ENCODE data around the gene RYR1. TPM values are rescaled to one million over a fixed set of nuclear protein-coding genes. Genes with fewer than 3 reads are reported as not detected.
"Not testable (repeated sequence)": the region's sequence is repeated elsewhere in the genome, so short reads cannot be mapped to it uniquely, and the experiment has no call there.

RYR1 gene
- total RNA-seq, 2 donors from 2014 or later: 2.9 to 5.0 TPM

- DNase-seq (ENCODE audit: low spot score in 2 of 2) (no peak), ATAC-seq (no peak)
- Mint-ChIP-seq H3K9me3 (no peaks in the 10 kb centered on the region), H3K27ac (no peak overlapping the region), H3K36me3 (no peaks in the 10 kb centered on the region)
Measured at GRCh38 chr19:38458991-38459390, 25.5 kb downstream of the RYR1 start.

GRCh38 chr19:38463365-38463764 is 29.9 kb downstream of the RYR1 start:
- no peaks in the 10 kb centered on the region for H3K9me3 Mint-ChIP-seq
- H3K36me3 Mint-ChIP-seq: no peaks in the 10 kb centered on the region
- ATAC-seq (no peak), DNase-seq (ENCODE audit: low spot score in 2 of 2) (no peak)
- no peak overlapping the region for H3K27ac Mint-ChIP-seq

- Mint-ChIP-seq H3K27ac (no peak overlapping the region), H3K36me3 (no peaks in the 10 kb centered on the region), H3K9me3 (no peaks in the 10 kb centered on the region)
- ATAC-seq (no peak), DNase-seq (ENCODE audit: low spot score in 2 of 2) (no peak)
Measured at GRCh38 chr19:38464421-38465082, 31.1 kb downstream of the RYR1 start.

GRCh38 chr19:38466050-38466449 is 32.6 kb downstream of the RYR1 start:
- DNase-seq (ENCODE audit: low spot score in 2 of 2) (no peak), ATAC-seq (no peak)
- no peak overlapping the region for H3K27ac Mint-ChIP-seq
- no peaks in the 10 kb centered on the region for H3K9me3 Mint-ChIP-seq
- H3K36me3 Mint-ChIP-seq: no peaks in the 10 kb centered on the region

- Mint-ChIP-seq H3K36me3 (no peaks in the 10 kb centered on the region), H3K27ac (no peak overlapping the region), H3K9me3 (no peaks in the 10 kb centered on the region)
- ATAC-seq: no peak
- DNase-seq (ENCODE audit: low spot score in 2 of 2): no peak
Measured at GRCh38 chr19:38467541-38468525, 34.3 kb downstream of the RYR1 start.

- ATAC-seq: no peak
- no peaks in the 10 kb centered on the region for H3K9me3 Mint-ChIP-seq
- no peaks in the 10 kb centered on the region for H3K36me3 Mint-ChIP-seq
Measured at GRCh38 chr19:38469151-38469550, 35.7 kb downstream of the RYR1 start.

GRCh38 chr19:38470788-38471480 is 37.4 kb downstream of the RYR1 start:
- H3K9me3 Mint-ChIP-seq: no peaks in the 10 kb centered on the region
- DNase-seq (ENCODE audit: low spot score in 2 of 2): no peak
- no peak for ATAC-seq
- no peak overlapping the region for H3K27ac Mint-ChIP-seq
- no peaks in the 10 kb centered on the region for H3K36me3 Mint-ChIP-seq

More at GRCh38 chr19:38469151-38469550, 35.7 kb downstream of the RYR1 start:
- DNase-seq (ENCODE audit: low spot score in 2 of 2): no peak
- peak overlapping the region in 1 of 2 donors; percentile 32 for H3K27ac Mint-ChIP-seq

- H3K36me3 Mint-ChIP-seq; DNase-seq (ENCODE audit: low spot score in 2 of 2); H3K27ac Mint-ChIP-seq; ATAC-seq; H3K9me3 Mint-ChIP-seq: not testable (repeated sequence)
Measured at GRCh38 chr19:38472725-38473124, 39.2 kb downstream of the RYR1 start.

GRCh38 chr19:38473201-38473600 is 39.7 kb downstream of the RYR1 start:
- no peaks in the 10 kb centered on the region for H3K36me3 Mint-ChIP-seq
- no peak for ATAC-seq
- H3K27ac Mint-ChIP-seq: no peak overlapping the region
- no peaks in the 10 kb centered on the region for H3K9me3 Mint-ChIP-seq
- DNase-seq (ENCODE audit: low spot score in 2 of 2): no peak

GRCh38 chr19:38475176-38475575 is 41.7 kb downstream of the RYR1 start:
- H3K36me3 Mint-ChIP-seq: no peaks in the 10 kb centered on the region
- H3K27ac Mint-ChIP-seq: no peak overlapping the region
- H3K9me3 Mint-ChIP-seq: no peaks in the 10 kb centered on the region
- ATAC-seq (no peak), DNase-seq (ENCODE audit: low spot score in 2 of 2) (no peak)

- H3K36me3 Mint-ChIP-seq: no peaks in the 10 kb centered on the region
- no peaks in the 10 kb centered on the region for H3K9me3 Mint-ChIP-seq
- DNase-seq (ENCODE audit: low spot score in 2 of 2): no peak
- H3K27ac Mint-ChIP-seq: no peak overlapping the region
- ATAC-seq: no peak
Measured at GRCh38 chr19:38478273-38478971, 44.9 kb downstream of the RYR1 start.

- DNase-seq (ENCODE audit: low spot score in 2 of 2) (no peak), ATAC-seq (no peak)
- Mint-ChIP-seq H3K27ac (no peak overlapping the region), H3K36me3 (peaks cover 0 to 7% of the 10 kb centered on the region in 2 donors), H3K9me3 (peaks cover 4 to 5% of the 10 kb centered on the region in 2 donors)
Measured at GRCh38 chr19:38482496-38482895, 49.0 kb downstream of the RYR1 start.

- Mint-ChIP-seq H3K27ac (no peak overlapping the region), H3K9me3 (peaks cover 4 to 8% of the 10 kb centered on the region in 2 donors), H3K36me3 (peaks cover 0 to 7% of the 10 kb centered on the region in 2 donors)
- ATAC-seq (no peak), DNase-seq (ENCODE audit: low spot score in 2 of 2) (no peak)
Measured at GRCh38 chr19:38483016-38483630, 49.6 kb downstream of the RYR1 start.

- H3K27ac Mint-ChIP-seq: no peak overlapping the region
- ATAC-seq: no peak
- no peak for DNase-seq (ENCODE audit: low spot score in 2 of 2)
- H3K9me3 Mint-ChIP-seq: peaks cover 4 to 10% of the 10 kb centered on the region in 2 donors
- peaks cover 0 to 7% of the 10 kb centered on the region in 2 donors for H3K36me3 Mint-ChIP-seq
Measured at GRCh38 chr19:38484747-38485146, 51.3 kb downstream of the RYR1 start.

- no peak overlapping the region for H3K27ac Mint-ChIP-seq
- peaks cover 8 to 10% of the 10 kb centered on the region in 2 donors for H3K36me3 Mint-ChIP-seq
- ATAC-seq: no peak
- no peak for DNase-seq (ENCODE audit: low spot score in 2 of 2)
- peaks cover 10 to 12% of the 10 kb centered on the region in 2 donors for H3K9me3 Mint-ChIP-seq
Measured at GRCh38 chr19:38485541-38486285, 52.2 kb downstream of the RYR1 start.
